Tibial nerve (tissue), 4 donors: ENCODE results near the gene G6PD.

Source experiments
- CTCF ChIP-seq, 5 experiments: fragments of 200-600 bp in 3 of 5; fragments of 450-650 bp in 2 of 5; sonication (generic) in 3 of 5; IDR thresholded peaks; one replicate each; pipeline ENCODE4 v1.5.1; 2016 to 2019; ENCODE audit warnings: antibody characterized with exemption in 5 of 5, mild to moderate bottlenecking in 3 of 5, moderate library complexity in 2 of 5
- EP300 ChIP-seq, 2 donors: sonication (generic); formaldehyde crosslinking; IDR thresholded peaks; one replicate each; pipeline ENCODE4 v1.6.1; 2017; ENCODE audit warnings: antibody characterized with exemption in 2 of 2, mild to moderate bottlenecking in 1 of 2
- POLR2A ChIP-seq, 2 donors: fragments of 450-650 bp; IDR thresholded peaks; one replicate each; pipeline ENCODE4 v1.6.1; 2017; ENCODE audit warnings: antibody characterized with exemption in 2 of 2, mild to moderate bottlenecking in 2 of 2, moderate library complexity in 2 of 2

GRCh38 chrX:154490021-154490413 is 56.6 kb downstream of the G6PD start:
- TF ChIP-seq CTCF (IDR thresholded peaks at IDR 0.05) (no peak), POLR2A (IDR thresholded peaks at IDR 0.05) (no peak), EP300 (IDR thresholded peaks at IDR 0.05) (no peak)
